H1 (cell line): Measurements from ENCODE around the gene GAPDHS. TPM values are rescaled to one million over a fixed set of nuclear protein-coding genes. Genes with fewer than 3 reads are reported as not detected.

Source experiments
- CTCF ChIA-PET: fragments of 300-600 bp; sonication (Branson Sonifier 250); formaldehyde crosslinking; loops from one replicate; lab custom pipeline; 2021; ENCODE audit not compliant: partially characterized antibody; lab: Charles Lee
- POLR2A ChIA-PET: fragments of 300-600 bp; sonication (Branson Sonifier 250); formaldehyde crosslinking; loops from one replicate; lab custom pipeline; 2021; ENCODE audit warnings: inconsistent platforms; ENCODE audit not compliant: partially characterized antibody; lab: Charles Lee
- DNase-seq, 2 experiments: peaks; one replicate each; pipeline versions ENCODE4 v3.0.0 to v3.0.0-alpha.2; 2010 to 2022; ENCODE audit warnings: low spot score in 2 of 2, low read depth in 1 of 2, mixed read lengths in 1 of 2
- FAIRE-seq: peaks from 2 replicates; lab custom pipeline; 2011; peaks lifted over from hg19 to GRCh38; lab: Jason Lieb, UNC
- H2AFZ ChIP-seq: 2 replicates; pipeline ENCODE4 v1.8.1; 2012; ENCODE audit warnings: low read length, inconsistent platforms
- H2AK5ac ChIP-seq: 2 replicates; pipeline ENCODE4 v1.6.1; 2013; ENCODE audit warnings: low read depth, low read length
- H2BK120ac ChIP-seq: replicated peaks from 2 replicates; pipeline ENCODE3; 2013; ENCODE audit warnings: low read depth, low read length, inconsistent platforms
- H2BK12ac ChIP-seq: 2 replicates; pipeline ENCODE4 v1.6.1; 2013; ENCODE audit warnings: low read depth, low read length
- H2BK15ac ChIP-seq: 2 replicates; pipeline ENCODE4 v1.6.1; 2013; ENCODE audit warnings: low read length
- H2BK20ac ChIP-seq: 2 replicates; pipeline ENCODE4 v1.6.1; 2013; ENCODE audit warnings: low read length
- H2BK5ac ChIP-seq: 2 replicates; pipeline ENCODE4 v1.6.1; 2013; ENCODE audit warnings: low read depth, low read length
- H3K14ac ChIP-seq: 2 replicates; pipeline ENCODE4 v1.6.1; 2013; ENCODE audit warnings: inconsistent platforms; ENCODE audit not compliant: insufficient read length
- H3K18ac ChIP-seq: 2 replicates; pipeline ENCODE4 v1.6.1; 2013; ENCODE audit warnings: low read length; ENCODE audit errors: extremely low read depth
- H3K23ac ChIP-seq: 2 replicates; pipeline ENCODE4 v1.6.1; 2013; ENCODE audit warnings: inconsistent platforms; ENCODE audit not compliant: insufficient read length
- H3K23me2 ChIP-seq: 2 replicates; pipeline ENCODE4 v1.6.1; 2013; ENCODE audit warnings: low read depth, low read length
- H3K27ac ChIP-seq: 2 replicates; pipeline ENCODE4 v1.6.1; 2011; ENCODE audit warnings: low read depth, low read length, inconsistent platforms
- H3K27me3 ChIP-seq, 4 experiments: replicated peaks in 1 of 4; 1 replicate in 1 of 4; 2 replicates in 3 of 4; pipeline versions ENCODE4 v1.6.1 to v1.8.1; 2011 to 2013; ENCODE audit warnings: low read length in 3 of 4, mild to moderate bottlenecking in 3 of 4, inconsistent platforms in 2 of 4, mixed read lengths in 2 of 4, moderate library complexity in 1 of 4; ENCODE audit not compliant: control insufficient read depth in 3 of 4, insufficient read depth in 3 of 4; ENCODE audit errors: extremely low read depth in 1 of 4
- H3K36me3 ChIP-seq, 4 experiments: 2 replicates each; pipeline versions ENCODE4 v1.6.1 to v1.8.1; 2011 to 2013; ENCODE audit warnings: mild to moderate bottlenecking in 4 of 4, low read length in 3 of 4, moderate library complexity in 2 of 4, control low read depth in 1 of 4, inconsistent platforms in 1 of 4; ENCODE audit not compliant: insufficient read depth in 4 of 4, control insufficient read depth in 2 of 4
- H3K4ac ChIP-seq: replicated peaks from 2 replicates; pipeline ENCODE3; 2013; ENCODE audit warnings: low read length, low read depth, mixed read lengths, inconsistent platforms; ENCODE audit not compliant: insufficient read length
- H3K4me1 ChIP-seq, 4 experiments: replicated peaks in 1 of 4; 1 replicate in 1 of 4; 2 replicates in 3 of 4; pipeline versions ENCODE4 v1.6.1 to v1.8.1; 2011 to 2013; ENCODE audit warnings: low read length in 3 of 4, inconsistent platforms in 2 of 4, mixed read lengths in 1 of 4; ENCODE audit not compliant: insufficient read depth in 4 of 4, control insufficient read depth in 3 of 4
- H3K4me2 ChIP-seq, 2 experiments: 2 replicates each; pipeline versions ENCODE4 v1.6.1 to v1.8.1; 2011 to 2013; ENCODE audit warnings: low read depth in 2 of 2, low read length in 2 of 2, control low read depth in 1 of 2, inconsistent platforms in 1 of 2, mild to moderate bottlenecking in 1 of 2; ENCODE audit not compliant: insufficient read depth in 1 of 2
- H3K4me3 ChIP-seq, 4 experiments: fragments of 200-600, 300-600 bp in 1 of 4; sonication (generic), shearing (Covaris generic), sonication (Bioruptor Twin) in 1 of 4; 2 replicates each; pipeline versions ENCODE4 v1.5.1 to v1.8.1; 2011 to 2016; ENCODE audit warnings: low read length in 4 of 4, low read depth in 3 of 4, control low read depth in 2 of 4, inconsistent platforms in 2 of 4, mild to moderate bottlenecking in 2 of 4, mixed read lengths in 1 of 4, moderate library complexity in 1 of 4; ENCODE audit not compliant: insufficient read depth in 2 of 4; ENCODE audit errors: extremely low read depth in 1 of 4
- H3K56ac ChIP-seq: replicated peaks from 2 replicates; pipeline ENCODE3; 2013; ENCODE audit warnings: low read depth, mild to moderate bottlenecking, mixed read lengths, low read length, inconsistent platforms; ENCODE audit not compliant: insufficient read length
- H3K79me1 ChIP-seq: 2 replicates; pipeline ENCODE4 v1.6.1; 2013; ENCODE audit warnings: low read depth, low read length, control low read depth
- H3K79me2 ChIP-seq, 2 experiments: 2 replicates each; pipeline versions ENCODE4 v1.6.1 to v1.8.1; 2012 to 2013; ENCODE audit warnings: low read length in 2 of 2, mild to moderate bottlenecking in 2 of 2, inconsistent platforms in 1 of 2; ENCODE audit not compliant: insufficient read depth in 2 of 2, control insufficient read depth in 1 of 2
- H3K9ac ChIP-seq, 4 experiments: replicated peaks in 1 of 4; 1 replicate in 1 of 4; 2 replicates in 3 of 4; pipeline versions ENCODE4 v1.6.1 to v1.8.1; 2011 to 2013; ENCODE audit warnings: low read depth in 3 of 4, low read length in 3 of 4, control low read depth in 2 of 4, mild to moderate bottlenecking in 2 of 4, moderate library complexity in 2 of 4, inconsistent platforms in 1 of 4; ENCODE audit errors: extremely low read depth in 1 of 4
- H3K9me3 ChIP-seq, 2 experiments: 2 replicates each; pipeline versions ENCODE4 v1.6.1 to v1.8.1; 2012 to 2013; ENCODE audit warnings: mild to moderate bottlenecking in 2 of 2, moderate library complexity in 2 of 2, control low read depth in 1 of 2, inconsistent platforms in 1 of 2, low read depth in 1 of 2, low read length in 1 of 2, mixed read lengths in 1 of 2; ENCODE audit not compliant: insufficient read depth in 2 of 2
- H4K20me1 ChIP-seq, 2 experiments: replicated peaks in 1 of 2; 2 replicates each; pipeline versions ENCODE3 to v1.8.1; 2011 to 2013; ENCODE audit warnings: inconsistent platforms in 2 of 2, low read length in 2 of 2, mild to moderate bottlenecking in 1 of 2; ENCODE audit not compliant: insufficient read depth in 2 of 2, control insufficient read depth in 1 of 2
- H4K5ac ChIP-seq: 2 replicates; pipeline ENCODE4 v1.6.1; 2013; ENCODE audit warnings: low read length, low read depth, mixed read lengths, inconsistent platforms; ENCODE audit not compliant: insufficient read length
- H4K8ac ChIP-seq: 2 replicates; pipeline ENCODE4 v1.8.0; 2013; ENCODE audit warnings: mild to moderate bottlenecking, moderate library complexity, low read length, inconsistent platforms; ENCODE audit not compliant: insufficient read depth; ENCODE audit errors: extremely low read depth
- H4K91ac ChIP-seq: replicated peaks from 2 replicates; pipeline ENCODE3; 2013; ENCODE audit warnings: low read length, mixed read lengths, inconsistent platforms; ENCODE audit not compliant: insufficient read length
- ASH2L ChIP-seq: fragments of 200-600, 300-600 bp; sonication (generic); IDR thresholded peaks from one replicate; pipeline ENCODE4 v1.7.1; 2017; ENCODE audit warnings: low read length
- CEBPB ChIP-seq: IDR thresholded peaks from 2 replicates; pipeline ENCODE4 v1.6.1; 2012; ENCODE audit warnings: low read depth, low read length
- E2F6 ChIP-seq: IDR thresholded peaks from 2 replicates; pipeline ENCODE4 v1.6.1; 2012; ENCODE audit warnings: inconsistent platforms
- EP300 ChIP-seq, 2 experiments: IDR thresholded peaks; 1 replicate in 1 of 2; 2 replicates in 1 of 2; pipeline ENCODE4 v1.6.1; 2011 to 2012; ENCODE audit warnings: low read depth in 2 of 2, low read length in 2 of 2, mild to moderate bottlenecking in 2 of 2, borderline replicate concordance in 1 of 2, inconsistent platforms in 1 of 2, moderate library complexity in 1 of 2
- GTF2F1 ChIP-seq: IDR thresholded peaks from 2 replicates; pipeline ENCODE4 v1.6.1; 2012; ENCODE audit warnings: low read depth, low read length, improper control_type of control experiment, borderline replicate concordance
- KDM4A ChIP-seq: IDR thresholded peaks from one replicate; pipeline ENCODE4 v1.7.1; 2012; ENCODE audit warnings: low read depth, mild to moderate bottlenecking, moderate library complexity, low read length, inconsistent platforms; ENCODE audit not compliant: severe bottlenecking
- NANOG ChIP-seq: IDR thresholded peaks from 2 replicates; pipeline ENCODE4 v1.6.1; 2011; ENCODE audit warnings: low read length, low read depth, mild to moderate bottlenecking, inconsistent platforms; ENCODE audit not compliant: insufficient read depth, poor library complexity, severe bottlenecking
- SRF ChIP-seq: IDR thresholded peaks from 2 replicates; pipeline ENCODE4 v1.6.1; 2011; ENCODE audit warnings: mild to moderate bottlenecking, low read depth, low read length, moderate library complexity
- TEAD4 ChIP-seq: IDR thresholded peaks from 2 replicates; pipeline ENCODE4 v1.6.1; 2012; ENCODE audit warnings: low read depth, low read length, inconsistent platforms, mixed read lengths
- WGBS, 2 experiments: shearing (Covaris generic) in 1 of 2; methylation state at CpG; one replicate each; pipeline versions ENCODE4 v1.1.6 to v1.1.7; 2013 to 2015; ENCODE audit warnings: low lambda C conversion rate in 2 of 2, mixed read lengths in 2 of 2, inconsistent platforms in 1 of 2, low coverage in 1 of 2, missing lambda C conversion rate in 1 of 2; ENCODE audit not compliant: insufficient replicate concordance in 2 of 2, insufficient coverage in 1 of 2, insufficient read length in 1 of 2; ENCODE audit errors: extremely low coverage in 1 of 2, missing lambda C conversion rate in 1 of 2; 5-methylcytosine and 5-hydroxymethylcytosine counted together
- polyA plus RNA-seq, 7 experiments: library from polyadenylated mRNA; depleted of rRNA in 3 of 7; stranded (reverse) in 5 of 7; unstranded in 2 of 7; fragments of >200 nt in 5 of 7; fragments of 200-250 nt in 2 of 7; gene quantifications; 1 replicate in 5 of 7; 2 replicates in 1 of 7; 4 replicates in 1 of 7; pipeline versions ENCODE4 v1.2.1 to v1.2.3, GENCODE V29; 2011 to 2013; ENCODE audit warnings: missing spikeins in 2 of 7, mixed read lengths in 2 of 7
- total RNA-seq: library from RNA; stranded (reverse); fragmentation: NEBNext Ultra II Directional; extraction: Animal tissue kit (Norgen Biotek cat#: 25700); gene quantifications from 2 replicates; pipeline ENCODE4 v1.2.1, GENCODE V29; 2021
- TF ChIP-seq, protein P1 (sequence below), 3 experiments: IDR thresholded peaks; 1 replicate in 2 of 3; 2 replicates in 1 of 3; pipeline versions ENCODE4 v1.5.1 to v1.6.1; 2011; ENCODE audit warnings: low read length in 3 of 3, mild to moderate bottlenecking in 3 of 3, inconsistent platforms in 2 of 3, low read depth in 1 of 3, moderate library complexity in 1 of 3; ENCODE audit not compliant: insufficient read depth in 1 of 3; ENCODE audit errors: control extremely low read depth in 1 of 3

GAPDHS gene
- total and polyA plus RNA-seq, 2 of the 8 experiments (the other 6 are each of a cell fraction or from before 2014, with no cell fraction given) = 0.26 TPM; not detected in 1

- H3K9me3 ChIP-seq = no peaks in the 10 kb centered on the region; a peak in 1 of 4 replicates
- peaks cover 0 to 16% (median 12%) of the 10 kb centered on the region in 4 experiments; a peak in 5 of 7 replicates for H3K27me3 ChIP-seq
- POLR2A ChIA-PET = interaction anchor here (1.0 to 1.4 kb wide), 2 partner anchors 17 to 63 kb away, joined by 3 read pairs; no protein-coding TSS in a partner anchor
- H3K27ac ChIP-seq = no peak overlapping the region
- H2BK120ac ChIP-seq = no peak overlapping the region
- H3K23me2 ChIP-seq = peaks cover 4% of the 10 kb centered on the region; the same call in 1 of the 2 replicates
- DNase-seq (no peak), FAIRE-seq (no peak)
- no peak overlapping the region for H3K4me3 ChIP-seq
- H3K79me2 ChIP-seq = no peaks in the 10 kb centered on the region
- no peaks in the 10 kb centered on the region for H3K79me1 ChIP-seq
- no peak overlapping the region for H3K18ac ChIP-seq
- no peak overlapping the region for H2BK5ac ChIP-seq
- no peak overlapping the region for H4K8ac ChIP-seq
- H3K14ac ChIP-seq = no peak overlapping the region
- H2BK12ac ChIP-seq = no peak overlapping the region
- CTCF ChIA-PET = interaction anchor here (1.2 to 7.7 kb wide), 5 partner anchors 11 to 280 kb away, joined by 3 to 90 read pairs (median 4); partner anchors contain the start of gene PMIS2
- H3K23ac ChIP-seq = no peak overlapping the region
- H2AK5ac ChIP-seq = no peak overlapping the region
- H3K9ac ChIP-seq = no peak overlapping the region
- H2BK15ac ChIP-seq = no peak overlapping the region
- TF ChIP-seq ASH2L (no peak), TEAD4 (no peak), SRF (no peak), EP300 (IDR thresholded peaks at IDR 0.05; ENCODE audit: borderline replicate concordance in 1 of 2, low read depth in 2 of 2, low read length in 2 of 2) (no peak), NANOG (no peak), CEBPB (no peak), GTF2F1 (no peak), E2F6 (no peak), KDM4A (no peak)
- TF ChIP-seq, protein P1, sequence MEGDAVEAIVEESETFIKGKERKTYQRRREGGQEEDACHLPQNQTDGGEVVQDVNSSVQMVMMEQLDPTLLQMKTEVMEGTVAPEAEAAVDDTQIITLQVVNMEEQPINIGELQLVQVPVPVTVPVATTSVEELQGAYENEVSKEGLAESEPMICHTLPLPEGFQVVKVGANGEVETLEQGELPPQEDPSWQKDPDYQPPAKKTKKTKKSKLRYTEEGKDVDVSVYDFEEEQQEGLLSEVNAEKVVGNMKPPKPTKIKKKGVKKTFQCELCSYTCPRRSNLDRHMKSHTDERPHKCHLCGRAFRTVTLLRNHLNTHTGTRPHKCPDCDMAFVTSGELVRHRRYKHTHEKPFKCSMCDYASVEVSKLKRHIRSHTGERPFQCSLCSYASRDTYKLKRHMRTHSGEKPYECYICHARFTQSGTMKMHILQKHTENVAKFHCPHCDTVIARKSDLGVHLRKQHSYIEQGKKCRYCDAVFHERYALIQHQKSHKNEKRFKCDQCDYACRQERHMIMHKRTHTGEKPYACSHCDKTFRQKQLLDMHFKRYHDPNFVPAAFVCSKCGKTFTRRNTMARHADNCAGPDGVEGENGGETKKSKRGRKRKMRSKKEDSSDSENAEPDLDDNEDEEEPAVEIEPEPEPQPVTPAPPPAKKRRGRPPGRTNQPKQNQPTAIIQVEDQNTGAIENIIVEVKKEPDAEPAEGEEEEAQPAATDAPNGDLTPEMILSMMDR (IDR thresholded peaks at IDR 0.05; ENCODE audit: control extremely low read depth in 1 of 3, insufficient read depth in 1 of 3, low read depth in 1 of 3, low read length in 3 of 3) = no peak
- H3K4ac ChIP-seq = no peak overlapping the region
- H2AFZ ChIP-seq = no peak overlapping the region
- no peak overlapping the region for H3K4me2 ChIP-seq
- no peak overlapping the region for H4K91ac ChIP-seq
- no peak overlapping the region for H2BK20ac ChIP-seq
- H3K36me3 ChIP-seq = no peaks in the 10 kb centered on the region
- 92% methylated on average over 11 of the region's 23 CpGs; no CpG with 5 or more reads in 1 of the 2 experiments for WGBS, 2 experiments
- no peak overlapping the region for H3K56ac ChIP-seq
- H4K20me1 ChIP-seq = peaks cover 7 to 8% of the 10 kb centered on the region in 2 experiments
- peaks cover 0 to 6% (median 4%) of the 10 kb centered on the region in 4 experiments; a peak in 3 of 7 replicates for H3K4me1 ChIP-seq
- no peak overlapping the region for H4K5ac ChIP-seq
Measured at GRCh38 chr19:35559781-35560180, 26.5 kb downstream of the GAPDHS start.
